Loucy (cell line): ENCODE results near the gene KRT13.

Experiments used
- H2AFZ ChIP-seq: fragments of 200-600 bp; sonication (generic); 2 replicates; pipeline ENCODE4 v1.6.0; 2016; ENCODE audit warnings: antibody characterized with exemption, mild to moderate bottlenecking, low read length, moderate library complexity
- H3F3A ChIP-seq: fragments of 200-600 bp; 2 replicates; pipeline ENCODE4 v1.6.0; 2016; ENCODE audit warnings: antibody characterized with exemption, low read depth, mild to moderate bottlenecking
- H3K27me3 ChIP-seq: fragments of 200-600 bp; sonication (generic); 2 replicates; pipeline ENCODE4 v1.6.1; 2014; ENCODE audit warnings: low read length, mild to moderate bottlenecking; ENCODE audit not compliant: insufficient read depth, poor library complexity, severe bottlenecking
- H3K36me3 ChIP-seq: fragments of 200-600 bp; sonication (generic); 2 replicates; pipeline ENCODE4 v1.6.1; 2016; ENCODE audit warnings: low read length; ENCODE audit not compliant: insufficient read depth
- H3K4me1 ChIP-seq: fragments of 200-600 bp; sonication (generic); 2 replicates; pipeline ENCODE4 v1.5.1; 2014; ENCODE audit warnings: low read length, mild to moderate bottlenecking; ENCODE audit not compliant: insufficient read depth, poor library complexity, severe bottlenecking
- H3K4me2 ChIP-seq: fragments of 200-600 bp; sonication (generic); 2 replicates; pipeline ENCODE4 v1.6.0; 2014; ENCODE audit warnings: antibody characterized with exemption, low read length, low read depth, mild to moderate bottlenecking; ENCODE audit not compliant: poor library complexity, severe bottlenecking
- H3K4me3 ChIP-seq: fragments of 200-600 bp; sonication (generic); 2 replicates; pipeline ENCODE4 v1.5.1; 2014; ENCODE audit warnings: low read length, mild to moderate bottlenecking, mixed read lengths; ENCODE audit not compliant: poor library complexity, severe bottlenecking
- H3K79me2 ChIP-seq: fragments of 200-600 bp; sonication (generic); 2 replicates; pipeline ENCODE4 v1.6.1; 2014; ENCODE audit warnings: low read length; ENCODE audit not compliant: insufficient read depth
- H3K9ac ChIP-seq: fragments of 200-600 bp; sonication (generic); 2 replicates; pipeline ENCODE4 v1.6.0; 2014; ENCODE audit warnings: mild to moderate bottlenecking, low read depth, low read length, moderate library complexity; ENCODE audit not compliant: poor library complexity, severe bottlenecking
- H3K9me2 ChIP-seq: fragments of 200-600 bp; sonication (generic); replicated peaks from 2 replicates; pipeline ENCODE4 v1.6.1; 2016; ENCODE audit warnings: low read depth, low read length, mixed read lengths
- H3K9me3 ChIP-seq: fragments of 200-600 bp; sonication (generic); 2 replicates; pipeline ENCODE4 v1.6.1; 2014; ENCODE audit warnings: mild to moderate bottlenecking, antibody characterized with exemption, low read length, low read depth; ENCODE audit not compliant: insufficient read depth
- H4K20me1 ChIP-seq: fragments of 200-600 bp; sonication (generic); 2 replicates; pipeline ENCODE4 v1.6.0; 2014; ENCODE audit warnings: antibody characterized with exemption, low read length, mild to moderate bottlenecking; ENCODE audit not compliant: insufficient read depth, poor library complexity, severe bottlenecking
- CTCF ChIP-seq: fragments of 200-600 bp; sonication (generic); conservative IDR thresholded peaks from 2 replicates; pipeline ENCODE4 v1.5.1; 2014; ENCODE audit warnings: mild to moderate bottlenecking, antibody characterized with exemption, low read length
- EZH2phosphoT487 ChIP-seq: fragments of 200-600 bp; IDR thresholded peaks from 2 replicates; pipeline ENCODE4 v1.6.1; 2018; ENCODE audit warnings: antibody characterized with exemption, mild to moderate bottlenecking, moderate library complexity, borderline replicate concordance

Gene KRT13

GRCh38 chr17:41464682-41465081, 40.7 kb downstream of the KRT13 start:
- Histone ChIP-seq H3K4me3 (no peak overlapping the region), H4K20me1 (no peaks in the 10 kb centered on the region), H3K27me3 (no peaks in the 10 kb centered on the region)

GRCh38 chr17:41464173-41464572, 41.2 kb downstream of the KRT13 start:
- H3K9me2 ChIP-seq, result no peaks in the 10 kb centered on the region
- TF ChIP-seq CTCF (no peak), EZH2phosphoT487 (no peak)
- H3K36me3 ChIP-seq, result no peaks in the 10 kb centered on the region
- no peak overlapping the region for H2AFZ ChIP-seq
- no peak overlapping the region for H3K9ac ChIP-seq
- H3K9me3 ChIP-seq, result no peaks in the 10 kb centered on the region
- H4K20me1 ChIP-seq, result no peaks in the 10 kb centered on the region
- H3F3A ChIP-seq, result no peaks in the 10 kb centered on the region
- H3K79me2 ChIP-seq, result no peaks in the 10 kb centered on the region
- no peak overlapping the region for H3K4me2 ChIP-seq
- H3K27me3 ChIP-seq, result no peaks in the 10 kb centered on the region
- H3K4me1 ChIP-seq, result no peaks in the 10 kb centered on the region
- H3K4me3 ChIP-seq, result no peak overlapping the region

More at GRCh38 chr17:41464682-41465081, 40.7 kb downstream of the KRT13 start:
- Histone ChIP-seq H3K36me3 (no peaks in the 10 kb centered on the region), H3K9me3 (no peaks in the 10 kb centered on the region), H3K4me2 (no peak overlapping the region), H3K9me2 (no peaks in the 10 kb centered on the region), H3F3A (no peaks in the 10 kb centered on the region), H3K9ac (no peak overlapping the region), H3K4me1 (no peaks in the 10 kb centered on the region), H3K79me2 (no peaks in the 10 kb centered on the region), H2AFZ (no peak overlapping the region)
- no peak for TF ChIP-seq EZH2phosphoT487
- no peak for TF ChIP-seq CTCF

GRCh38 chr17:41463746-41464145, 41.7 kb downstream of the KRT13 start:
- H3K36me3 ChIP-seq, result no peaks in the 10 kb centered on the region
- H3K9ac ChIP-seq, result no peak overlapping the region
- no peak for TF ChIP-seq EZH2phosphoT487
- TF ChIP-seq CTCF, result no peak
- no peak overlapping the region for H3K4me3 ChIP-seq
- H2AFZ ChIP-seq, result no peak overlapping the region
- H3K9me2 ChIP-seq, result no peaks in the 10 kb centered on the region
- H3F3A ChIP-seq, result no peaks in the 10 kb centered on the region
- H3K79me2 ChIP-seq, result no peaks in the 10 kb centered on the region
- no peaks in the 10 kb centered on the region for H3K27me3 ChIP-seq
- no peaks in the 10 kb centered on the region for H3K9me3 ChIP-seq
- no peaks in the 10 kb centered on the region for H4K20me1 ChIP-seq
- H3K4me1 ChIP-seq, result no peaks in the 10 kb centered on the region
- no peak overlapping the region for H3K4me2 ChIP-seq
